HG03175 (cell line): ENCODE data around the gene NKAIN4.

Source experiments
- ATAC-seq: cut with Tn5 transposase; IDR thresholded peaks from one replicate; pipeline ENCODE4 v1.9.1; 2021; ENCODE audit warnings: mild to moderate bottlenecking, moderate library complexity; ENCODE audit not compliant: unreplicated experiment

Gene NKAIN4

GRCh38 chr20:63220696-63221399, 33.4 kb downstream of the NKAIN4 start:
- ATAC-seq = no peak

GRCh38 chr20:63219866-63220521, 34.3 kb downstream of the NKAIN4 start:
- ATAC-seq = no peak

GRCh38 chr20:63219447-63219821, 34.8 kb downstream of the NKAIN4 start:
- no peak for ATAC-seq

- no peak for ATAC-seq
Observed at GRCh38 chr20:63218701-63219446, 35.4 kb downstream of the NKAIN4 start.

- ATAC-seq = no peak
Observed at GRCh38 chr20:63217706-63218105, 36.6 kb downstream of the NKAIN4 start.

- no peak for ATAC-seq
Observed at GRCh38 chr20:63216849-63217471, 37.3 kb downstream of the NKAIN4 start.

- peak; percentile 90 for ATAC-seq
Observed at GRCh38 chr20:63216041-63216848, 38.0 kb downstream of the NKAIN4 start, which contains the start of gene YTHDF1. Gene YTHDF1 (minus strand): TSS chr20:63216131. CDS start chr20:63215892, 239 bp downstream.

- ATAC-seq = peak; percentile 27
Observed at GRCh38 chr20:63215101-63216040, 38.9 kb downstream of the NKAIN4 start.

GRCh38 chr20:63214514-63214913, 39.7 kb downstream of the NKAIN4 start:
- no peak for ATAC-seq

- no peak for ATAC-seq
Observed at GRCh38 chr20:63212792-63213191, 41.5 kb downstream of the NKAIN4 start.

- ATAC-seq = no peak
Observed at GRCh38 chr20:63212393-63212730, 41.9 kb downstream of the NKAIN4 start.

- no peak for ATAC-seq
Observed at GRCh38 chr20:63210011-63210605, 44.2 kb downstream of the NKAIN4 start.

- no peak for ATAC-seq
Observed at GRCh38 chr20:63208346-63208909, 45.8 kb downstream of the NKAIN4 start.

GRCh38 chr20:63206878-63207277, 47.4 kb downstream of the NKAIN4 start:
- ATAC-seq = no peak

- no peak for ATAC-seq
Observed at GRCh38 chr20:63205896-63206295, 48.4 kb downstream of the NKAIN4 start.

GRCh38 chr20:63204362-63204761, 49.9 kb downstream of the NKAIN4 start:
- ATAC-seq = no peak

GRCh38 chr20:63202811-63203526, 51.3 kb downstream of the NKAIN4 start:
- ATAC-seq = no peak

- ATAC-seq = no peak
Observed at GRCh38 chr20:63202021-63202420, 52.2 kb downstream of the NKAIN4 start.
